ENCODE measurements around the gene AIF1.

DNA sequence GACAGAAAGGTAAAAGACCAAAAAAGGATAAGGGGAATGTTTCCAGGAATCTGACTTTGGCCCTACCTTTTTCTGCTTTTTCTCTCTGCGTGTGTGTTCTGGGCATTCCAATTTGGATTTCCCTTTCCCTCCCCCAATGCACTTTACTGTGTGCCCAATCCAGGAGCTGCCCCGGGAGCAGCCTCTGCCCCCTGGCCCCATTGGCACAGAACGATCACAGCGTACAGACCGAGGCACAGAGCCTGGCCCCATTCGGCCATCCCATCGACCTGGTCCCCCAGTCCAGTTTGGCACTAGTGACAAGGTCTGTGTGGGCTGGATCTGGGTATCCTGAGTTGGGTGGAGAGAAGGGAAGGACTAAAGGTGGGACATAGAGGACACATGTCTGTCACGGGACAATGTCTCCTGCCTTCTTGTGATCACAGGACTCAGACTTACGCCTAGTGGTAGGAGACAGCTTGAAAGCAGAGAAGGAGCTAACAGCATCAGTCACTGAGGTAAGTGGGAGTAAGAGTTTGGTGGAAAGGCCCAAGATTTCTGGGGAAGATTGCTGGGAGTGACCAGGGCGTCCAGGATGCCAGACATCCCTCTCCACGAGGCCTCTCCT lies 20.0 kb downstream of the AIF1 start:
- TF ChIP-seq POLR2A (IDR thresholded peaks at IDR 0.05) (no peak), EP300 (IDR thresholded peaks at IDR 0.05) (no peak)
- TF ChIP-seq, protein P1, sequence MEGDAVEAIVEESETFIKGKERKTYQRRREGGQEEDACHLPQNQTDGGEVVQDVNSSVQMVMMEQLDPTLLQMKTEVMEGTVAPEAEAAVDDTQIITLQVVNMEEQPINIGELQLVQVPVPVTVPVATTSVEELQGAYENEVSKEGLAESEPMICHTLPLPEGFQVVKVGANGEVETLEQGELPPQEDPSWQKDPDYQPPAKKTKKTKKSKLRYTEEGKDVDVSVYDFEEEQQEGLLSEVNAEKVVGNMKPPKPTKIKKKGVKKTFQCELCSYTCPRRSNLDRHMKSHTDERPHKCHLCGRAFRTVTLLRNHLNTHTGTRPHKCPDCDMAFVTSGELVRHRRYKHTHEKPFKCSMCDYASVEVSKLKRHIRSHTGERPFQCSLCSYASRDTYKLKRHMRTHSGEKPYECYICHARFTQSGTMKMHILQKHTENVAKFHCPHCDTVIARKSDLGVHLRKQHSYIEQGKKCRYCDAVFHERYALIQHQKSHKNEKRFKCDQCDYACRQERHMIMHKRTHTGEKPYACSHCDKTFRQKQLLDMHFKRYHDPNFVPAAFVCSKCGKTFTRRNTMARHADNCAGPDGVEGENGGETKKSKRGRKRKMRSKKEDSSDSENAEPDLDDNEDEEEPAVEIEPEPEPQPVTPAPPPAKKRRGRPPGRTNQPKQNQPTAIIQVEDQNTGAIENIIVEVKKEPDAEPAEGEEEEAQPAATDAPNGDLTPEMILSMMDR (IDR thresholded peaks at IDR 0.05) = no peak
